Urothelium cell line (cell line): Measurements from ENCODE around the gene PRKAG2.
"Not testable (repeated sequence)": the region's sequence is repeated elsewhere in the genome, so short reads cannot be mapped to it uniquely, and the experiment has no call there.

Source experiments
- DNase-seq: peaks from one replicate; pipeline ENCODE4 v3.0.0; 2011; ENCODE audit warnings: low spot score, mixed read lengths
- FAIRE-seq: peaks from 2 replicates; lab custom pipeline; 2011; peaks lifted over from hg19 to GRCh38; lab: Jason Lieb, UNC

PRKAG2 gene

GRCh38 chr7:151756076-151756731 lies 120.7 kb downstream of the PRKAG2 start:
- DNase-seq: peak; percentile 25
- FAIRE-seq: no peak

- DNase-seq (no peak), FAIRE-seq (no peak)
Observed at GRCh38 chr7:151755131-151755801, 121.6 kb downstream of the PRKAG2 start.

- DNase-seq (no peak), FAIRE-seq (no peak)
Observed at GRCh38 chr7:151754688-151755130, 122.2 kb downstream of the PRKAG2 start.

- DNase-seq: peak; percentile 74
- FAIRE-seq: no peak
Observed at GRCh38 chr7:151754142-151754590, 122.7 kb downstream of the PRKAG2 start.

- FAIRE-seq (no peak), DNase-seq (no peak)
Observed at GRCh38 chr7:151752816-151753595, 123.9 kb downstream of the PRKAG2 start.

- DNase-seq: no peak
- no peak for FAIRE-seq
Observed at GRCh38 chr7:151752037-151752436, 124.9 kb downstream of the PRKAG2 start.

- FAIRE-seq: no peak
- DNase-seq: no peak
Observed at GRCh38 chr7:151748733-151749132, 128.2 kb downstream of the PRKAG2 start.

GRCh38 chr7:151748021-151748420 lies 128.9 kb downstream of the PRKAG2 start:
- not testable (repeated sequence) for FAIRE-seq, DNase-seq

GRCh38 chr7:151745706-151746105 lies 131.2 kb downstream of the PRKAG2 start:
- no peak for DNase-seq
- no peak for FAIRE-seq

GRCh38 chr7:151744656-151745638 lies 132.0 kb downstream of the PRKAG2 start:
- FAIRE-seq: no peak

GRCh38 chr7:151744051-151744580 lies 132.8 kb downstream of the PRKAG2 start:
- no peak for FAIRE-seq

More at GRCh38 chr7:151744656-151745638, 132.0 kb downstream of the PRKAG2 start:
- DNase-seq: peak; percentile 31

GRCh38 chr7:151743481-151743983 lies 133.4 kb downstream of the PRKAG2 start:
- DNase-seq (no peak), FAIRE-seq (no peak)

More at GRCh38 chr7:151744051-151744580, 132.8 kb downstream of the PRKAG2 start:
- no peak for DNase-seq

GRCh38 chr7:151742713-151743480 lies 134.0 kb downstream of the PRKAG2 start:
- FAIRE-seq (no peak), DNase-seq (no peak)

- DNase-seq (no peak), FAIRE-seq (no peak)
Observed at GRCh38 chr7:151741585-151741984, 135.3 kb downstream of the PRKAG2 start.

- FAIRE-seq (no peak), DNase-seq (no peak)
Observed at GRCh38 chr7:151740081-151740851, 136.6 kb downstream of the PRKAG2 start.

GRCh38 chr7:151738925-151739324 lies 138.0 kb downstream of the PRKAG2 start:
- FAIRE-seq (no peak), DNase-seq (no peak)

GRCh38 chr7:151736403-151736909 lies 140.5 kb downstream of the PRKAG2 start:
- FAIRE-seq (no peak), DNase-seq (peak; percentile 61)

- FAIRE-seq (no peak), DNase-seq (no peak)
Observed at GRCh38 chr7:151735851-151736402, 141.0 kb downstream of the PRKAG2 start.
